Pericardium fibroblast (primary cell): ENCODE data around the gene DEPDC1B. TPM values are rescaled to one million over a fixed set of nuclear protein-coding genes. Genes with fewer than 3 reads are reported as not detected.

Source experiments
- total RNA-seq: library from RNA; depleted of rRNA; stranded (reverse); fragments of >200 nt; gene quantifications from 2 replicates; pipeline ENCODE4 v1.2.3, GENCODE V29; 2015

The DEPDC1B gene
- 0.43 and 2.2 TPM in 2 replicates for total RNA-seq

DNA sequence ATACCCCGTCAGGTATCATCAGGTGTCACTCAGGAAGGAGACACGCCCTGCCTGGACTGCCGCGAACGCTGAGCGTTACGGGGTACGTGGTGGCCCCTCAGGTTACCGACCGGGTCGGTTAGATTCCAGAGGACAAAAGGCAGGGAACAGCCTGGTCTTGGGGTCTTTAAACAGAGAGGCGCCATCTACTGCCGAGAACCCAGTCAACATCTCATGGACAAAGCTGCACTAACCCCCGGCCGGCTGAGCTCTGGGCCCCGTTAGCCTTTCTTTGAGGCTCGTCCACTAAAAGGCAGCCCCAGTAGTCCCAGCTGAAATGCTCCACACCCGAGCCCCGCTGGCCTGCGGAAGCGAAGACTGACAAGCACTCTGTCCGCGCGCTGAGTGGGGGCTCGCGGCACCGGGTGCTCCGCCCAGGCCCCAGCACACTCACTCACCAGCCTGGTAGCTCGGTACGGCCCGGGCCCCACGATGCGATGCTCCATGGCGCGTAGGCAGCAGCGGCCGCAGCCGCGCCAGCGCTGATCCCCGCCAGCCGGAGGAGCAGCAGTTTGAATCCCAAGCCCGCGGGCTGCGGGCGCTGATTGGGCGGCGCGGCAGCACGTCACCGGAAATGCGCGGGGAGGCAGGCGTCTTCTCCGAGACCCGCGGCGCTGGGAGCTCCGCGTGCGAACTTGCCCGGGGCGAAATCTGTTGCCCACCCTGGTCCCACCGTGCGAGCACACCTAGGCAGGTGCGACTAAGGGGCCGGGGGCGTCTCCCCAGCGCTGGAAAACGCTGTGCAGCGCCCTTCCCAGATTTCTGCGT, at the start of gene DEPDC1B:
DEPDC1B (minus strand) TSS at position 558 of the 807 bp plus-strand sequence; CDS start at position 485, 73 bp downstream.

Other genes with a start within 250 kb of the DEPDC1B start
- 0.09 TPM in 1 of 2 replicates, not detected in the other for gene ELOVL7, start 144.1 kb upstream of the DEPDC1B start, total RNA-seq
- gene ERCC8, start 244.9 kb upstream of the DEPDC1B start, total RNA-seq = 11.6 and 14.6 TPM in 2 replicates
- 31.0 and 38.1 TPM in 2 replicates for gene NDUFAF2, start 245.0 kb upstream of the DEPDC1B start, total RNA-seq